ENCODE measurements around the gene ZNF784. TPM values are rescaled to one million over a fixed set of nuclear protein-coding genes. Genes with fewer than 3 reads are reported as not detected.

ZNF784 gene
- total RNA-seq = 1 to 10 TPM; 1.3 to 6.0 (median 2.3) TPM

GRCh38 chr19:55624109-55625003 lies at the start of gene ZNF784:
ZNF784 (minus strand) TSS chr19:55624566; CDS start chr19:55624561, 5 bp downstream.
- no peak for TF ChIP-seq CTCF (IDR thresholded peaks at IDR 0.05; ENCODE audit: low read depth)

- TF ChIP-seq CTCF (IDR thresholded peaks at IDR 0.05; ENCODE audit: low read depth) = no peak
These were observed 49.5 kb upstream of the ZNF784 start for GRCh38 chr19:55673889-55674288.

- TF ChIP-seq CTCF (IDR thresholded peaks at IDR 0.05; ENCODE audit: low read depth) = no peak
These were observed 49.1 kb upstream of the ZNF784 start for GRCh38 chr19:55673465-55673864.

- no peak for TF ChIP-seq CTCF (IDR thresholded peaks at IDR 0.05; ENCODE audit: low read depth)
These were observed 48.1 kb upstream of the ZNF784 start for GRCh38 chr19:55672418-55672817.

- no peak for TF ChIP-seq CTCF (IDR thresholded peaks at IDR 0.05; ENCODE audit: low read depth)
These were observed 46.6 kb upstream of the ZNF784 start for GRCh38 chr19:55671054-55671378.

GRCh38 chr19:55670280-55671053 lies 46.1 kb upstream of the ZNF784 start:
- TF ChIP-seq CTCF (IDR thresholded peaks at IDR 0.05; ENCODE audit: low read depth) = no peak

All from subcutaneous adipose tissue (tissue), 4 donors.